Measurements from ENCODE around the gene MSI2. TPM values are rescaled to one million over a fixed set of nuclear protein-coding genes. Genes with fewer than 3 reads are reported as not detected.

The MSI2 gene
- total RNA-seq, 1 donor from 2014 or later, result 22.8 TPM

GRCh38 chr17:57569853-57570252 lies 313.5 kb downstream of the MSI2 start:
- DNase-seq (ENCODE audit: low read depth, low spot score), result no peak

- DNase-seq (ENCODE audit: low read depth, low spot score), result no peak
These were observed 314.5 kb downstream of the MSI2 start for GRCh38 chr17:57570724-57571344.

DNA sequence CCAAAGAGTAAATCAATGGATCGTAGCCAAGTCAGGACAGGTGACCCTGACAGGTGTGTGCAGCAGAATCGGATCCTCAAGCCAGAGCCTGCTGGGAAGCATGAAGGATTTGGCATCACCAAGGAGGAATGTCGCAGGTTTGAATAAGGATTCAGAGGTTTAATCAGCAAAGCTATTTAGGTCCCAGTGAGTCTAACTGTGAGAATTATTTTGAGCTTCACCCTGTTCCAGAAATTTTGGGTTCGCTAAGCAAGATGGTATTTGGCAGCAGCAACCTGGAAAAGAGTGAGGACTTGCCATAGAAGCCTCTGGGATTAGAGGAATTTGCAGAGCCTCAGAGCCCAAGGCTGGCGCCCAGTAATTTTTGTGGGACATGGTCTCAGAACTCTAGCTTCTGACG lies 315.7 kb downstream of the MSI2 start:
- no peak for DNase-seq (ENCODE audit: low read depth, low spot score)

GRCh38 chr17:57572600-57572999 lies 316.3 kb downstream of the MSI2 start:
- DNase-seq (ENCODE audit: low read depth, low spot score), result no peak

- no peak for DNase-seq (ENCODE audit: low read depth, low spot score)
These were observed 317.8 kb downstream of the MSI2 start for GRCh38 chr17:57574040-57574513.

DNA sequence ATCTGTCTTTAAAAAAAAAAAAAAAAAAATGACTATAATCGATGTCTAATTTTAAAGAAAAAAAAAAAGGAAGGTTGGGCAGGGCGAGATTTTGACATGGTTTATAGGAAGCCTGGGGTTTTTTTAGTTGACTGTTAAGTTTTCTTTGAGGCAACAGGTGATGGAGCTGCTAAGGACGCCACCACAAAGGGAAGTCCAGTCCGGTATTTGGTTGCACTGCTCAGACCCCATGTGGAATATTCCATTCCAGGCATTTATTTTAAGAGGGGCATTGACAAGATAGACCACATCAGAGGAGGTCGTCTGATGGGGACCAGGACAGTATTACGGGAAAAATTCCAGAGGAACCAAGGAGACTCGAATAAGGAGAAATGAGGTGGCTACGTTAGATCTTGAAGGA lies 320.4 kb downstream of the MSI2 start:
- DNase-seq (ENCODE audit: low read depth, low spot score), result no peak

DNA sequence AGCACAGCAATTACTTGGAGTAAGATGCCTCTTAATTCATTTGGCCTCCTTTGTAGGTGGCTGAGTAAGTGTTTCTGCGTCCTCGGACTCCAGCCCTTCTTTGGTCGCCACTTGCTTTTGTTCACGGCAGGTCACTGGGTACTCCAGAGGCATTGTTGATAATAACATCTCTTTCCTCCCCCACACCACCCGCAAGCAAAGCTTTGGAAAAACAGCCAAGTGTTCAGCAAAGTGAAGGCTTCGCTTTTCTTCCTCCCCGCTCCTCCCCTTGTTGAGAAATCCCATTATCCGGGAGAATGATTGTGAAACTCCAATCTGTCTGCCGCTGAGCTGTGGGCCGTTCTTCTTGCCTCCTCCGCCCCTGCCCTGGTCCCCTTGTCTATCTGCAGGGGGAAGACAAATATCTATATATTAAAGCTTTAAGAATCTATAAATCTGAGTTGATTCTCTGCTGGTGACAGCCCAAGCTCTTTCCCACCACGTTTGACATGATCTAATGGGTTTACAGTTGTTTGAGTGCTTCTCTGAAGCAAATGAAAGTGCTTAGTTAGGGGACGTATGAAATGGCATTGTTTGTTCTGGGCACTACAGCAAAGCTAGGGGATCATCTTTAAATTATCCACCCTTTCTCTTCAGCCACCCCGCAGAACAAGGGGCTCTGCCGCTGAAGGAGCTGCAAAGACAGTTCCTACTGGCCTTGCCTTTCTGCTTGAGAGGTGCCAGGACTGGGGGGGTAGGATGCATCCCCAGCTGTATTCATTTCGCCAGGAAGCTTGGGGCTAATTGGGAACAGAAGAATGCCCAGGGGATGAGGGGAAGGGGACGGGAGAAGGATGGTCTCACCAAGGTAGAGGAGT lies 321.7 kb downstream of the MSI2 start:
- no peak for DNase-seq (ENCODE audit: low read depth, low spot score)

DNA sequence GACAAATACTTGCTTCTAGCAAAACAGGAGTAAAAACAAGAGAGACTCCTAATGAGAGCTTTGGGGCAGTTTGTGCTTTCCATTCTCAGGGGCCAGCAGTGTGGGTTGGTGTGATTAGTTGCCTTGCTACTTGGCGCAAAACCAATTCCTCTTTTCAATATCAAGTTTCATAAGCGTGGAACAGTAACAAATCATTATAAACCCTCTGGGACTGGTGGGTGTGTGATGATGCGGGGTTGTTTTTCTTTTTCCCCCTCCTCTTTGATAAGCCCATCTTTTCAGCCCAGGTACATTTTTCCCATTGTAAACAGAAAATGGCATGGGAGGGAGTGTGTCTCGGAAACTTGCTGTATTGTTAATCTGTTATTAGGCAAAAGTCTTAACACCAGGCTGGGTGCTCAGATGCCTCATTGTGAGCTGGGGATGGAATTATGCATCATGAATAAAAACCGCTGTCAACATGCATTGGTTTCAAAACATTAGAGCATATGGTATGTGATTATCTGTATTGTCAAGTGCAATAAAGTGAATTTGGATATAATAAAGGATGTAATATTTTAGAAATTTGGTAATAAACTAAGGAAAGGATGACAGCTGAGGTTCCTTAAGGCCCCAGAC lies 322.4 kb downstream of the MSI2 start:
- DNase-seq (ENCODE audit: low read depth, low spot score), result no peak

DNA sequence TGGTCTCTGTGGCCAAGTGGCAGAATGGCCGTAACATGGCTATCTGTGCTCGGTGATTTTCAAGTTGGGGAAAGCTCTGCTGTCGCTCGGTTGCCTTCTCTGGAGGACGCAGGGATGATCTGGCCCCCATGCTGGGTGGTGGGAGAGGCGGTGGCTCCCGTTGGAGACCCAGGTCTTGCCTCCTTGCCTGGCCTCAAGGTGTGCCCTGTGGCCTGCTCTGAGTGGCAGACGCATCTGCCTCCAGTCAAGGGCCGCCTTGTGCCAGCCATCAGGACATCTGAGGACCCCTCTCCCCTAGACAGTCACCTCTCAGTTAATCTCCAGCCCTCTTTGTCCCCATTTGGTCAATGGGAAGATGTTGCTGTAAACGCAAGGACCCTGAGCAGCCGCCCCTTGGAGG lies 322.9 kb downstream of the MSI2 start:
- no peak for DNase-seq (ENCODE audit: low read depth, low spot score)

DNA sequence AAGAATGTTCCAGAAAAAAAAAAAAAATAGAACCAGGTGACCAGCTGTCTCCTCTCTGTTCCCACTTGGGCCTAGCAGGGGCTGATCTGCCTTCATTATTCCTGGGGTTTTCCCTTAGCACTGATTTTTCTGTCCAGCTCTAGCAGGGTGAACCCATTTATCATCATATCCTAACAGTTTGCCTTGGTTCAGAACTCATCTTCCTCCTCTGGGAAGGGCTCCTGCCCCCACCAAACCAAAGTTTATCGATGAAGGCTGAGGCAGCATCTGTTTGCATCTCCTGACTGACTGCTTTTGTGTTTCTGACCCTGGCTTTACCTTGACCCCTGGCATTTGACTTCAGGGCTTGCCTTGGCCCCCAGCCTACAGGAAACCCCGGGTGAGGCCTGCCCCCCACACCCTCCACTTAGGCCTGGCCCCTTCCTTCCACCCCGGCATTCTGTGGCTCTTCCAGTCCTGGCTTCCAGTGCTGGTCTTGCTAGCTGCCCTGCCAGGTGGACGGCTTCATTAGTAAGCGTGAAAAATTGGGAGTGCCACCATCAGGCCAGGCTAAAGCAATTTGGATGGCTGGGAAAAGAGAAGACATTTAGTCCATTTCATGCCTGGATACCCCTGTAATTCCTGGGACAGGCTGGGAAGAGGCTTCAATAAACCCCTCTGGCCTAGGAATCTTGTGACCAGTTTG lies 323.9 kb downstream of the MSI2 start:
- DNase-seq (ENCODE audit: low read depth, low spot score), result no peak

- no peak for DNase-seq (ENCODE audit: low read depth, low spot score)
These were observed 326.8 kb downstream of the MSI2 start for GRCh38 chr17:57582881-57583756.

DNA sequence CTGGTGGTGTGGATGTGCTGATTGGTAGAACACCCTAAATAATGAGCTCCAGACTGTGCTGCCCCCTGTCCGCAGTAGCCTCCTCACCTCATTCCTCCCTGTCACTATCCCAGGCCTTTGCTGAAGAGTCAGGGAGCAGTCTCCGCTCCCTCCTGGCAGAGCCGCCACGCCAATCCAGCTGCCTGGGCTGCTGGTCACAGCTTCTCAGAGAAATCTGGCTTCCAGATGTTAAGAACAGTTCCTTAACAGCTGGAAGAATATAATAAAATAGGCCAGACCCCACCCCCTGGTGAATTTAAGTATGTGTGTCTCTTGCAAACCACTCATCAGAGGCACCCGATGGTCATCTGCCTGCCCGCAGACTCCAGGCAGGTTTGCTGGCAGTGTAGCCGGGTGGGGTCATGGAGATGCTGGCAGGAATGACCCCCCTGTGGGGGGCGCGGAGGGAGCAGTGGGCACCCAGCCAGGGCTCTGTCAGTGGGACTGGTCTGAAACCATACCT lies 327.8 kb downstream of the MSI2 start:
- DNase-seq (ENCODE audit: low read depth, low spot score), result no peak

- DNase-seq (ENCODE audit: low read depth, low spot score), result no peak
These were observed 329.2 kb downstream of the MSI2 start for GRCh38 chr17:57585341-57586195.

DNA sequence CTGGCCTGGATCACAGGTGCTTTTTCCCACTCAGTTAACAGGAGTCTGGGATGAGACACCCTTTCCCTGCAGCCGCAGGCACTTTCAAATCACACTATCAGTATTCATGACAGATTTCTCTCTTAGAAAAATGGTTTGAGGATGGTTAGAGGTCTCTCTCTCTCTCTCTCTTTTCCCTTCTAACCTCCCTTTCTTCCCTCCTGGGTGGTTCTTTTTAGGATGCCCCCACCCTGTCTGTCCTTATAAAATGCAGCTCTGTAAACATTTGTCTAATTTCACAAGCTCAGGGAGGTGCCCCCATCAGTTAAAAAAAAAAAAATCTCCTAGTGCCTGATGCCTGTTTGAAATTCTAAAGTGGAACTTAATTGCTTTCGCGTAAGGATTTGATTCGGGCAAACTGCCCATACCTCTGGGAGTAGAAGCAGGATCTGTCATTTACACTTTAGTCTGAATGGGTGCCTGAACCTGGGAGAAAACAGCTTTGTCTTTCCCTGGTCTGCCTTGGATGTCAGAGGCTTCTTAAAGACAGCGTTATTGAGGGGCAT lies 329.9 kb downstream of the MSI2 start:
- no peak for DNase-seq (ENCODE audit: low read depth, low spot score)

DNA sequence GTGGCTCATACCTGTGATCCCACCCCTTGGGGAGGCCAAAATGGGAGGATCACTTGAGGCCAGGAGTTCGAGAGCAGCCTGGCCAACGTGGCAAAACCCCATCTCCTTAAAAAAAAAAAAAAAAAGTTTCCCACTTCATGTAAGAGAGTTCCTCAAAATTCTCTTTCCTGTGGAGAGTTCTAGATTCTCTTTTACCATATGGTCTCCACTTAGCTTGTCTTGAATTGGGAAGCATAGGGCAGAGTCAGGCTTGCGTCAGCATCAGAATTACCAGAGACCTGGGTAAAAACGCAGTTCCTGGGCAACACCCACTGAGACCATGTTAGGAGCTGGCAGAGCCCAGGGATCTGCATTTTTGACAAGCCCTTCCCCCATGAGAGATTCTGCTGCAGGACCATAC lies 330.4 kb downstream of the MSI2 start:
- no peak for DNase-seq (ENCODE audit: low read depth, low spot score)

DNA sequence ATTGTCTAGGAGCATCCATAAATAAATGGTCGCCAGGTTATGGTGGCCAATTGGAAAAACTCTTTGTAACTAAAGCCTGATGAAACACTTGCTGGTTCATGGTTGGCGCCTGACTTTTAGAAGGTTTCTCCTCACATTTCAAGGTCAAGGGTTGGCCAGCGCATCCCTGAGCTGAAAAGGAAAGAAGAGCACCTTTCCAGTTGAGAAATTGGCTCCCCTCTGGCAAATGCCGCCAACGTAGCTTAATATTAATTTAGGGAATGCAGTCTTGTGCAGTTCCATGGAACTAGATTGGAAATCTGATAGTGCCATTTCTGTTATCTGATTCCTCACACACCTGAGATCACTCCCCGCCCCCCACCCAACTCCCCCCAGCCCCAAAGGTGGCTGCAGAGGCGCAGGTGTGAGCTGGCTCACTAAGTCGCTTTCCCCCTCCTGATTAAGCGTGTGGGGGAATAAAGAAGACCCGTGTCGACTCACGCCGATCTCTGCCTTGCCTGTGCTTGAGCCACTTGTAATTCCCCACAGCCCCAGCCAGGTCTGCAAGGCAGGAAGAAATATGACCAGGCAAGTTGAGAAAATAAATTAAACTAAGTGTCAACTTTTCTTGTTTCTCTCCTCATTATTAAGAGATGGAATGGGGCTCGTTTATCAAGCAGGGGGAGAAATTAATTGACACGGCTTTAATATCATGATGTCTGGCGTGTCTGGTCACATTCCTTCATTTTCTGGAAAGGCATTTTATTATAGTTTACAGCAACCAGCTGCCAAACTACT lies 331.1 kb downstream of the MSI2 start:
- no peak for DNase-seq (ENCODE audit: low read depth, low spot score)

DNA sequence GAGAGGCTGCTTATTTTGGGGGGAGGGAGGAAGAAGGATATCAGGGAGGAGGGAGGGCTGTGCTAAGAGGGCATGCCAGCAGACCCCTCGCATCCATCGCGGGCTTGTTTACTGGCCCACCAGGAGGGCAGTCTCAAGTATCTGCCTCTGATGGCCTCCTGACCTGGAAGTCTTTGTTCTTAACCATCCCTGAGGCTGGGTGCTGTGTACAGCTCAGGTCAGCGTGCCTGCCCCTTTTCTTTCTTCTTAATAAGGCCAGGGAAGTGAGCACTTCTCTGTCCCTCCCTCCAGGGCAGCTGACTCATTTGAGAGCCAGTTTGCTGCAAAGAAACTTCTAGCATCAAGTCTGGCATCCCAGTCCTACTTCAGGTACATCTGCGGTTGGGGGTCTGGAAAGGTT lies 331.8 kb downstream of the MSI2 start:
- no peak for DNase-seq (ENCODE audit: low read depth, low spot score)

DNA sequence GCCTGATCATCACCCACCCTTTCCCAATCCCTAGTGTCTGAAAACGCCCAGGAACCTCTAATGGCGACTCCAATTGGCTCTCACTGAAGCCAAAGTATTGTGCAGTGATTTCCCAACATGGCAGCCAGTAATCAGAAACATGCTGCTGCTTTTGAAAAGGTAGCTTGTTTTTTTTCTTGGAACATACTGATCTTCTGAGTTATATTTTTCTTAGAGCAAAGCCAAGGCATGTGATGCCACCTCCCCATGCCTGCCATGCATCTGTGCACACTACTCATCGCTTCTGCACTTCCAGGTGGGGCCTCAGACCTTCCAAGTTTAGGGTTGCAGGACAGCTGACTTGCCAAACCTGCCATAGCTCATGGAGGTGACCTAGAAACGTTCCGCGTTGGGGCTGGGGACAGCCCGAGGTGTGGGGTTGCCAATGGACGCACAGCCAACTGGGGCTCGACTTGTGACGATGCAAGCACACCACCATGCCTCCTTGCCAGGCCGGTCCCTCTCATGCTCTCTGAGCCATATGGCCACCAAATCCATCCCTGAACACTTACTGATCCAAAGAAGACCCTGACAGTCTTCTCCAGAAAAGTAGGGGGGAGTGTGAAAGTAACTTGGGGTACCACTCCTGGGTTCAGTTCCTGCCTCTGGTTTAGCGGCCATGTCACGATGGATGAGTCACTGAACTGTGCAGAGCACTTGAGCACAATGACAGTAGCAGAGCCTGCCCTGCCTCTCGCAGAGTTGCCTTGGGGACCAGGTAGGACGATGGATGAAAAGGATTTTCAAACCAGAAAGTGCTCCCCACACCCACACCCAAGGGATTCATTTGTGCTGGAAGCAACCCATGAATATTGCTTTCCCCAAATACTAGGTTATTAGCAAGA lies 333.1 kb downstream of the MSI2 start:
- no peak for DNase-seq (ENCODE audit: low read depth, low spot score)

Data from pulmonary artery endothelial cell (primary cell).